SK-N-SH (cell line): ENCODE measurements around the gene PLLP. TPM values are rescaled to one million over a fixed set of nuclear protein-coding genes. Genes with fewer than 3 reads are reported as not detected.

Experiments
- CTCF ChIA-PET: fragments of 300-600, 350-600 bp; formaldehyde crosslinking; extraction: SDS; loops from one replicate; lab custom pipeline; 2021; lab: Yijun Ruan, JAX
- POLR2A ChIA-PET: fragments of 350-600 bp; sonication (Branson Sonifier 250); formaldehyde crosslinking; extraction: SDS; loops from one replicate; lab custom pipeline; 2020; ENCODE audit warnings: antibody characterized with exemption, inconsistent platforms; lab: Yijun Ruan, JAX
- DNase-seq: peaks from one replicate; pipeline ENCODE4 v3.0.0; 2012
- H2AFZ ChIP-seq: fragments of 200-600 bp; sonication (generic); 2 replicates; pipeline ENCODE4 v1.8.1; 2016; ENCODE audit warnings: antibody characterized with exemption, mild to moderate bottlenecking, low read depth
- H3F3A ChIP-seq: fragments of 200-600 bp; sonication (generic); replicated peaks from 2 replicates; pipeline ENCODE3; 2016; ENCODE audit warnings: antibody characterized with exemption, mild to moderate bottlenecking; ENCODE audit not compliant: insufficient read depth
- H3K27ac ChIP-seq, 2 experiments: fragments of 200-500 bp in 1 of 2; fragments of 200-600 bp in 1 of 2; sonication (Bioruptor generic) in 1 of 2; sonication (generic), shearing (Covaris generic) in 1 of 2; 2 replicates each; pipeline versions ENCODE4 v1.5.1 to v1.6.1; 2014 to 2016; ENCODE audit warnings: low read depth in 2 of 2, inconsistent platforms in 1 of 2, low read length in 1 of 2, mild to moderate bottlenecking in 1 of 2, mixed read lengths in 1 of 2
- H3K27me3 ChIP-seq: fragments of 200-600 bp; sonication (generic), shearing (Covaris generic); 2 replicates; pipeline ENCODE4 v1.6.1; 2016; ENCODE audit warnings: mixed run types; ENCODE audit not compliant: insufficient read depth
- H3K36me3 ChIP-seq, 2 experiments: fragments of 200-500 bp in 1 of 2; fragments of 200-600 bp in 1 of 2; sonication (Bioruptor generic) in 1 of 2; sonication (generic) in 1 of 2; replicated peaks in 1 of 2; 2 replicates each; pipeline versions ENCODE3 to v1.5.1; 2014 to 2016; ENCODE audit warnings: low read length in 1 of 2, mild to moderate bottlenecking in 1 of 2; ENCODE audit not compliant: insufficient read depth in 2 of 2, control insufficient read depth in 1 of 2
- H3K4me1 ChIP-seq, 2 experiments: fragments of 200-500 bp in 1 of 2; fragments of 200-600 bp in 1 of 2; sonication (Bioruptor generic) in 1 of 2; sonication (generic), shearing (Covaris generic) in 1 of 2; 2 replicates each; pipeline versions ENCODE4 v1.5.1 to v1.6.1; 2014 to 2016; ENCODE audit warnings: low read depth in 1 of 2, low read length in 1 of 2, mixed run types in 1 of 2; ENCODE audit not compliant: insufficient read depth in 2 of 2, control insufficient read depth in 1 of 2
- H3K4me2 ChIP-seq: fragments of 200-600 bp; sonication (generic), shearing (Covaris generic); 2 replicates; pipeline ENCODE4 v1.6.1; 2017; ENCODE audit warnings: mixed run types
- H3K4me3 ChIP-seq, 2 experiments: fragments of 200-500 bp in 1 of 2; fragments of 200-600 bp in 1 of 2; sonication (Bioruptor generic) in 1 of 2; sonication (generic), shearing (Covaris generic) in 1 of 2; 2 replicates each; pipeline versions ENCODE4 v1.5.1 to v1.8.1; 2014 to 2016; ENCODE audit warnings: low read depth in 2 of 2, inconsistent platforms in 1 of 2, low read length in 1 of 2, mild to moderate bottlenecking in 1 of 2, mixed read lengths in 1 of 2, moderate library complexity in 1 of 2
- H3K79me2 ChIP-seq: fragments of 200-600 bp; sonication (generic); 2 replicates; pipeline ENCODE4 v1.8.1; 2017; ENCODE audit warnings: mild to moderate bottlenecking; ENCODE audit not compliant: insufficient read depth
- H3K9ac ChIP-seq: fragments of 200-600 bp; sonication (generic); 2 replicates; pipeline ENCODE4 v1.6.1; 2017; ENCODE audit warnings: mixed run types
- H3K9me2 ChIP-seq: fragments of 200-600 bp; sonication (generic); 2 replicates; pipeline ENCODE4 v1.6.1; 2017; ENCODE audit warnings: mixed run types
- H3K9me3 ChIP-seq: fragments of 200-600 bp; sonication (generic); 2 replicates; pipeline ENCODE4 v1.6.1; 2017; ENCODE audit warnings: mixed run types, mild to moderate bottlenecking, moderate library complexity
- H4K20me1 ChIP-seq: fragments of 200-600 bp; sonication (generic); 2 replicates; pipeline ENCODE4 v1.6.1; 2017; ENCODE audit warnings: mild to moderate bottlenecking, mixed run types; ENCODE audit not compliant: insufficient read depth
- ELF1 ChIP-seq: IDR thresholded peaks from 2 replicates; pipeline ENCODE4 v1.4.0; 2012
- EP300 ChIP-seq, 2 experiments: IDR thresholded peaks; 2 replicates each; pipeline versions ENCODE4 v1.4.0 to v1.6.1; 2012; ENCODE audit warnings: borderline replicate concordance in 1 of 2, low read depth in 1 of 2, low read length in 1 of 2
- JUND ChIP-seq: IDR thresholded peaks from 2 replicates; pipeline ENCODE4 v1.4.0; 2012
- MEF2A ChIP-seq: IDR thresholded peaks from 2 replicates; pipeline ENCODE4 v1.4.0; 2012; ENCODE audit warnings: low read depth, borderline replicate concordance
- MXI1 ChIP-seq: IDR thresholded peaks from 2 replicates; pipeline ENCODE4 v1.6.1; 2012; ENCODE audit warnings: mild to moderate bottlenecking, low read depth, low read length, improper control_type of control experiment
- NFIC ChIP-seq: IDR thresholded peaks from 2 replicates; pipeline ENCODE4 v1.4.0; 2012; ENCODE audit warnings: borderline replicate concordance
- POLR2AphosphoS5 ChIP-seq: IDR thresholded peaks from 2 replicates; pipeline ENCODE4 v1.6.1; 2012; ENCODE audit warnings: low read depth, low read length
- REST ChIP-seq: IDR thresholded peaks from 2 replicates; pipeline ENCODE4 v1.6.1; 2012; ENCODE audit warnings: mild to moderate bottlenecking, low read depth, low read length, moderate library complexity
- RFX5 ChIP-seq: IDR thresholded peaks from 2 replicates; pipeline ENCODE4 v1.6.1; 2012; ENCODE audit warnings: mild to moderate bottlenecking, improper control_type of control experiment, low read length
- RXRA ChIP-seq: IDR thresholded peaks from 2 replicates; pipeline ENCODE4 v1.4.0; 2012; ENCODE audit warnings: low read depth, mild to moderate bottlenecking, borderline replicate concordance
- SIN3A ChIP-seq: IDR thresholded peaks from 2 replicates; pipeline ENCODE4 v1.6.1; 2012; ENCODE audit warnings: low read depth, mild to moderate bottlenecking, low read length, moderate library complexity, borderline replicate concordance
- SMC3 ChIP-seq: IDR thresholded peaks from 2 replicates; pipeline ENCODE4 v1.6.1; 2012; ENCODE audit warnings: low read depth, low read length, improper control_type of control experiment
- TAF1 ChIP-seq: IDR thresholded peaks from 2 replicates; pipeline ENCODE4 v1.6.1; 2012; ENCODE audit warnings: low read depth, mild to moderate bottlenecking, low read length, moderate library complexity, borderline replicate concordance
- YY1 ChIP-seq: IDR thresholded peaks from 2 replicates; pipeline ENCODE4 v1.4.0; 2012; ENCODE audit warnings: low read depth, mild to moderate bottlenecking
- ZBTB33 ChIP-seq: IDR thresholded peaks from 2 replicates; pipeline ENCODE4 v1.4.0; 2012; ENCODE audit warnings: low read depth, borderline replicate concordance
- WGBS: methylation state at CpG from one replicate; pipeline ENCODE4 v1.1.6; 2017; ENCODE audit warnings: low lambda C conversion rate; 5-methylcytosine and 5-hydroxymethylcytosine counted together
- polyA plus RNA-seq, 3 experiments: library from polyadenylated mRNA; depleted of rRNA; stranded (reverse); fragments of >200 nt; gene quantifications; 2 replicates each; pipeline ENCODE4 v1.2.3, GENCODE V29; 2012
- TF ChIP-seq, protein P1 (sequence below): IDR thresholded peaks from 2 replicates; pipeline ENCODE4; 2012

The PLLP gene
- polyA plus RNA-seq, 1 of the 3 experiments (the other 2 are of a cell fraction) = 1.3 TPM

- H2AFZ ChIP-seq = peak overlapping the region; percentile 86
- DNase-seq = peak; percentile 62
- H3K9me2 ChIP-seq = no peaks in the 10 kb centered on the region
- CTCF ChIA-PET = interaction anchor here (0.7 to 2.2 kb wide), 9 partner anchors 17 to 177 kb away, joined by 3 to 10 read pairs (median 3); no protein-coding TSS in a partner anchor
- H3K27ac ChIP-seq = peak overlapping the region; percentile 89 to 93
- H3F3A ChIP-seq = peaks cover 25% of the 10 kb centered on the region
- 11% methylated on average over 11 of the region's 28 CpGs for WGBS
- peak overlapping the region; percentile 79 to 89 for H3K4me3 ChIP-seq
- H3K4me2 ChIP-seq = peak overlapping the region; percentile 96
- TF ChIP-seq MXI1 = peak; percentile 39; the same call in 1 of the 2 replicates
- TF ChIP-seq ELF1 = no peak
- POLR2A ChIA-PET = interaction anchor here (0.6 to 1.3 kb wide), 8 partner anchors 10 to 171 kb away, joined by 3 to 7 read pairs (median 3); partner anchors contain the start of genes PSME3IP1 and RSPRY1
- no peaks in the 10 kb centered on the region for H3K27me3 ChIP-seq
- H3K4me1 ChIP-seq = peaks cover 5 to 9% of the 10 kb centered on the region in 2 experiments; a peak in 2 of 4 replicates
- H3K9me3 ChIP-seq = no peaks in the 10 kb centered on the region
- peaks cover 20% of the 10 kb centered on the region for H3K79me2 ChIP-seq
- peaks cover 27 to 44% of the 10 kb centered on the region in 2 experiments for H3K36me3 ChIP-seq
- peak overlapping the region; percentile 91 for H3K9ac ChIP-seq
- no peaks in the 10 kb centered on the region for H4K20me1 ChIP-seq
Observed at GRCh38 chr16:57245472-57246113, 38.9 kb downstream of the PLLP start.

DNA sequence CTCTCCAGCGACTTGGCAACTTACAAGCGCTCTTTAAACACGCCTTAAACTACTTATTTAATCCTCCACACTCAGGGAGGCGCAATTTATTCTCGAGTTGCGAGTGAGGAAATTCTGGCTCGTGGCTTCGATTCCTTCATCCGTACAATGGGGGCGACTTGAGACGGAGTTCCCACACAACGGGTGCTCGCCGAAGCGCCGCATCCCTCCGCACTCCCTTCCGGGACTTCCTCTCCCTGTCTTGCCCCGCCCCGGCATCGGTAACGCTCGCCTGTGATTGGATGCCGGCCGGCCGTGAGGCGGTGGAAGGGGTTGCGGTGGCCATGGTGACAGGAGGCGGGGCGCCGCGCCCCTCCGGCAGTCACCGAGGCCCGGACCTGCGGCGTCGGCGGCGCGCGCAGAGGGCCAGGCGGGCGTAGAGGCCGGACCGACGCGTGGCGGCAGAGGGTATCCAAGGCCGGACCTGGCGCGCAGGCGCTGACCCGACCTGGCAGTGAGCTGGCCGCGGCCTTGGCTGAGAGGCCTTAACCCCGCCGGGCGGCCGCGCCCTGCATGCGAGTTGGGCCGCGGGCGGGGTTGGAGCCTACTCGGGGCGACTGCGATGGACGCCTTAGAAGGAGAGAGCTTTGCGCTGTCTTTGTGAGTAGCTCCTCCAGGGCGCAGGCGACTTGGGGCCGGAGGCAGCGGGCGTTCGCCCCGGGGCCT is 39.6 kb downstream of the PLLP start, which contains the start of gene ARL2BP:
ARL2BP (plus strand) TSS at position 493 of the 705 bp plus-strand sequence; CDS start at position 602, 109 bp downstream.
- Histone ChIP-seq H3K9me2 (no peaks in the 10 kb centered on the region), H3K79me2 (peaks cover 20% of the 10 kb centered on the region), H3K9me3 (no peaks in the 10 kb centered on the region), H3K27me3 (no peaks in the 10 kb centered on the region), H3K4me2 (peak within 1 kb of the TSS; percentile 96), H3K36me3 (peaks cover 23 to 41% of the 10 kb centered on the region in 2 experiments), H3K9ac (peak within 1 kb of the TSS; percentile 91), H3F3A (peaks cover 25% of the 10 kb centered on the region), H2AFZ (peak within 1 kb of the TSS; percentile 86), H3K4me1 (peaks cover 5 to 9% of the 10 kb centered on the region in 2 experiments; a peak in 2 of 4 replicates), H4K20me1 (no peaks in the 10 kb centered on the region), H3K27ac (peak within 1 kb of the TSS; percentile 91 to 93), H3K4me3 (peak within 1 kb of the TSS; percentile 79 to 89)
- 3% methylated on average over 27 of the region's 77 CpGs for WGBS
- ChIA-PET POLR2A (interaction anchor here (0.6 to 1.3 kb wide), 9 partner anchors 10 to 171 kb away, joined by 3 to 7 read pairs (median 3); partner anchors contain the start of genes PSME3IP1 and RSPRY1), CTCF (interaction anchor here (0.7 to 2.2 kb wide), 9 partner anchors 18 to 178 kb away, joined by 3 to 10 read pairs (median 3); no protein-coding TSS in a partner anchor)
- DNase-seq = peak; percentile 99
- TF ChIP-seq RFX5 = no peak
- TF ChIP-seq RXRA = no peak
- TF ChIP-seq EP300 (IDR thresholded peaks at IDR 0.05; ENCODE audit: borderline replicate concordance in 1 of 2, low read depth in 1 of 2, low read length in 1 of 2) = no peak
- TF ChIP-seq REST = no peak
- TF ChIP-seq SMC3 = peak; percentile 13; the same call in 1 of the 2 replicates
- TF ChIP-seq TAF1 = peak; percentile 50; the same call in 1 of the 2 replicates
- peak; percentile 94 for TF ChIP-seq POLR2AphosphoS5
- TF ChIP-seq MEF2A = no peak
- peak; percentile 23 for TF ChIP-seq SIN3A
- no peak for TF ChIP-seq ZBTB33
- TF ChIP-seq JUND = no peak
- no peak for TF ChIP-seq NFIC
- TF ChIP-seq, protein P1, sequence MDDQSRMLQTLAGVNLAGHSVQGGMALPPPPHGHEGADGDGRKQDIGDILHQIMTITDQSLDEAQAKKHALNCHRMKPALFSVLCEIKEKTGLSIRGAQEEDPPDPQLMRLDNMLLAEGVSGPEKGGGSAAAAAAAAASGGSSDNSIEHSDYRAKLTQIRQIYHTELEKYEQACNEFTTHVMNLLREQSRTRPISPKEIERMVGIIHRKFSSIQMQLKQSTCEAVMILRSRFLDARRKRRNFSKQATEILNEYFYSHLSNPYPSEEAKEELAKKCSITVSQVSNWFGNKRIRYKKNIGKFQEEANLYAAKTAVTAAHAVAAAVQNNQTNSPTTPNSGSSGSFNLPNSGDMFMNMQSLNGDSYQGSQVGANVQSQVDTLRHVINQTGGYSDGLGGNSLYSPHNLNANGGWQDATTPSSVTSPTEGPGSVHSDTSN = 0 out of 2 replicates have a peak, but pooled peaks have one; percentile 22
- no peak for TF ChIP-seq YY1
